ENCODE results near the gene LTO1. TPM values are rescaled to one million over a fixed set of nuclear protein-coding genes. Genes with fewer than 3 reads are reported as not detected.
A peak's percentile ranks its signal among the peaks of the same experiment; 100 is the strongest.

Gene LTO1
- polyA plus RNA-seq, 3 donors, result 18.5 to 21.5 (median 20.3) TPM

DNA sequence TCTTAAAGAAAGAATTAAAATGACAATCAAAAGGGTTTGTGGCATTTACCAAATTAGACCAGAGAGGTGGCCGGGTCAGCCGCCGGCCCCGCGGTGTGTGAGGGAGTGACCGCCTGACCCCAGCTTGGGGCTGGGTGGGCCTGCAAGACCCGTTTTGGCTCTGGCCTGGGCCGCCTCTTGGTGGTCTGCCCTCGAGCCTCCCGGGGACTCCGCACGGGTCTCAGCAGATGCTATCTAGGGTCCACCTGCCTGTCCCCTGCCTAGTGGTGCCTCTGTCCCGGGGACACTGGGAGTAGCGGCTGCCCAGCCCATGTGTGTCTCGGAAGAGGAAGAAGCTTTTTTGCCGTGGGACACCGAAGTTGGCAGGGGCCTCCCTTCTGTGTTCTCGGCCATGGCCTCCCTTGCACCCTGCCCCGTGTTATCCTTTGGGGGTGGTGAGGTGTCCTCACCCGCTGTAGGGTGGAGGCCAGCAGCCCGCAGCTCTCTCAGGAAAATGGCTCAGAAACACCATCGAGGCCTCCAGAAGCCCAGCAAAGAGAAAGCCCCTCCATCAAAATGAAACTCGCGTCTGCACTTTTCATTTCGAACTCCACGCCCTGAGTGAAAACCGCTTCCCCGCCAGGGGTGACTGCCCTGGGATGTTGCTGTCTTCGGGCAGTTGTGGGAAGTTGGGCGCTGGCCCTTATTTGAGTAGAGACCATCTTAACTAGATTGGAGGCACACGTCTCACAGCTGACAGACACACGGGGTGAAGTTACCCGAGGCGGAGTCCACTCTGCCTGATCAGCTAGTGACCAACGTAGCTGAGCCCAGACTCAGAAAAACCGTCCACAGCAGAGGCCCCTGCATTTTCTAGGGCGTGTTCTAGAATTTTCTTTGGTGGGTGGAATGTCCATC lies 26.2 kb downstream of the LTO1 start:
- DNase-seq (ENCODE audit: low read depth in 3 of 3, low spot score in 2 of 3), result no peak

DNA sequence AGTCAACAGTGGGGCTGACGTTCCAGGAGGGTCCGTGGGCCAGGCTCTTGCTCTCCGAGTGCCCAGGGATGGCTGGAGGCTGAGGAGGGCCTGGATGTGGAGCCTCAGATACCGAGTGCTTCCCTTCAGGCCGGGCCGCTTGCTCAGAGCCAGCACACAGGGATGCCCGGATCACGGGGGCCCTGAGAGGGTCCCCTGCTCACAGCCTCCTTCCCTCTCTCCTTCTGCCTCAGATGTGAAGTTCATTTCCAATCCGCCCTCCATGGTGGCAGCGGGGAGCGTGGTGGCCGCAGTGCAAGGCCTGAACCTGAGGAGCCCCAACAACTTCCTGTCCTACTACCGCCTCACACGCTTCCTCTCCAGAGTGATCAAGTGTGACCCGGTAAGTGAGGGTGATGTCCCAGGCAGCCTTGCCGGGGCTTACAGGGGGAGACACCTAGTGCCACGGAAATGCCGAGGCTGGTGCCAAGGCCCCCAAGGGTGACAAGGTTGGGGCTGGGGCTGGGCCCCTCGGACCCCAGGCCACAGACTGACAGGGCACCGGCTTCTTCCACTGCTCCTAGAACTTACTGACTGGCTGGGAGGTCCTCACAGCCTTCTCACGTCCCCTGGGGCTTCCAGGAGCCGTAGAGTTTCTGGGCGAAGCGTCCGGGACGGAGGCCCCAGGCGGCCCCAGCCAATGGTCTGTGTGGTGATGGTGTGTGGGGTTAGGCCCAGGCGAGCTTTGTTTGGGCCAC lies 27.2 kb downstream of the LTO1 start:
- no peak for DNase-seq (ENCODE audit: low read depth in 3 of 3, low spot score in 2 of 3)

GRCh38 chr11:69647390-69647748 lies 27.8 kb downstream of the LTO1 start:
- no peak for DNase-seq (ENCODE audit: low read depth in 3 of 3, low spot score in 2 of 3)

DNA sequence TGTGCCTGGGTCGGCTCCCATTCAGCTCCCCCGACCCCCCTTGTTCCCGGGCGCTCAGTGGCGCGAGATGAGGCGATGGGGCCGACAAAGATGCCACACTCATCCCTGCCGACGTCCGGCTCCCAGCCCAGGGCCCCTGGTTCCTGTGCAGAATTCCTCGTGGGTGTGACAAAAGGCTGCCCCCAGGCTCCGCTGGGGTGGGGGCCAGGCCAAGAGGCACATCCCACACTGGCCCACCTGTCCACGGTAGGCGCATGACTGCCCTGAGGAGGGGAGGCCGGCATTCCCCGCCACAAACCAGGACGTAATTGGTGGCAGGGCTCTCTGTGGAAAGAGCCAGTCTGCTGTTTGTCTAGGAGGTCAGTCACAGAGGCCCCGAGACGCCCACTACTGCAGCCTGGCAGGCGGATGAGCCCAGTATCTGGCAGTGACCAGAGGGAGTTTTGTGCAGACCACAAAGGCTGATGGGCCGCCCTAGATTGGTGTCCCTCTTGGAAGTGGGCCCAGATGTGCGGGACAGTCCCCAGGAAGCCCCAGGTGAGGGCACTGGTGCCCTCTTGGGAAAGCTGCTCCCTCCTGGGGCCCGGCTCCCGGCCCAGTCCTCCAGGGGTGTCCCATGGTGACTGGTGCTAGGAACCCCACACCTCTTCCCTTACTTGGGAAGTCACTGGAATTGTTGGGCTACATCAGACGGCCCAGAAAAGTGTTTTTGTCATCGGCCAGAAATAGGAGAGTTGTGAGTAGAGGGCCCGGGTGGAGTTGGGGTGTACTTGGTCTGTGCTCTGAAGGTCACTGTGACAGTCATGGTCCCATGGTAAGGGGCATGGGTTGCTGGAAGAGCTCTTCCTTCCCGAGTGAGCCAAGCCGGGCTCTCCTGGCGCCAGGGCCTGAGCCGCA lies 28.4 kb downstream of the LTO1 start:
- no peak for DNase-seq (ENCODE audit: low read depth in 3 of 3, low spot score in 2 of 3)

DNA sequence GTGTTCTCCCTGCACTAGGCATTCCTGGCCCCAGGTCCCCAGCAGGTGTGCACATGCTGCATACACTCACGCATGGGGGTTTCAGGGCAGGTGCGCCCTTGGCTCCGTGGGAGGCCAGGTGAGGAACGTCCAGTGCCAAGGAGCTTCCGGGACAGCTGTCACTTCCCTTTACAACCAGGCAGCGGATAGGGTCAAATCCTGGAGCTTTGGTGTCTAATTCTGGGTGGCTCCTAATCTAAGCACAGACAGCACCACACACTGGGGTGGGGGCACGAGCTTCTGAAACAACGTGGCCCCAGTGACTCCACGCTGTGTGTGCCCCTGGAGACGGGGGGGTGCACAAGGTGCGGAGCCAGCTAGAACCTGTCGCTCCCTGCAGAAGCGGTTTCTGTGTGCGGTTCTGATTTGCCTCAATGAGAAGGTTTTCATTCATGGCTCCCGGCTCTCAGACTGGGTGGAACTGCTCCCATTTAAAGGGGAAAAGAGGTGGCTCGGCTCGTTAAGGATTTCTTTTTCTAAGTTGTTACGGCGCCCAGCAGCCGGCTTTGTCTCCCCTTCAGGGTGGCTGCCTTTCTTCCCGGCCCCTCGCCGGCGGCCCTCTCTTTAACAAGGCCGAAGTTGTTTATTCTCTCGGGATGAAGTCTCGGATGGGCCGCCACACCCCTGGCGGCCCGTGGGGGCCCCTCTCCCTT lies 29.2 kb downstream of the LTO1 start:
- DNase-seq (ENCODE audit: low read depth in 3 of 3, low spot score in 2 of 3), result no peak

GRCh38 chr11:69644962-69645675 lies 30.0 kb downstream of the LTO1 start:
- no peak for DNase-seq (ENCODE audit: low read depth in 3 of 3, low spot score in 2 of 3)

DNA sequence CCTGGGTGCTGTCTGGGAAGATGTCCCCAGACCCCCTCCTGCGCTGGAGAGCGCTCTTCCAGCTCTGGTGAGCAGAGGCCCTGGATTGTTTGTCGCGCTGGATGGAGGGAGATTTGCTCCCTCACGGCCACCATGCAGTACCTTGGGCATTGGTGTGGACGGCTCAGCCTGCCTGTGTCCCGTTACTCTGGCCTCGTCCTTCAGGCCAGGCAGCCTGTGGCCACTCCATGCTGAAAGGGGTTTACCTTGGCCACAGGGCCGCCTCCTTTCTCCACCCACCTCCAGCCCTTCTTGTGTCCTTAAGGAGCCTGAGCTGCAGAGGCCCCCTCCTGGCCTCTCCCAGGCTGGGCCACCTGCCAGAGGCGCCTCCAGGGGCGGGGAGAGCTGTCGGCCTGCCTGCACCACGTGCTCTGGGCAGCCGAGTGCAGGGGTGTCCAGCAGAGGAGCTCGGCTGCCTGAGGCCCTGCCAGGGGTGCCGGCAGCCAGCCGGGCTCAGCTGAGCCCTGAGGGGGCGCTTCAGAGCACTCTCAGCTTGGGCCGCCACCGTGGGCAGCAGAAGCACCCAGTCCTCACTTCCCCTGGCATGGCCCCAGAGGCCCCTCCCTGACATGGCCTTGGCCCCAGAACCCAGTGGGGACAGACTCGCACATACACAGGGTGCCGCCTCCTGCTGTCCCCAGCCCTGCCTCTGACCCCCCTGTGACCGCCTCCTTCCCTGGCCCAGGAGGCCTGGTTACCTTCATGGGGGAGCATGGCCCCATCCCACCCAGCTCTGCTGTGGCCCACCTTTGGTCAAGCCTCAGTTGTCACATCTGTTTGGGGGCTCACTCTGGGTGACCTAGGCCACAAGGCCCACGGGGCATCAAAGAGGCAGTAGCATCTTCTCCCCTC lies 30.8 kb downstream of the LTO1 start:
- no peak for DNase-seq (ENCODE audit: low read depth in 3 of 3, low spot score in 2 of 3)

- no peak for DNase-seq (ENCODE audit: low read depth in 3 of 3, low spot score in 2 of 3)
Observed at GRCh38 chr11:69643646-69644045, 31.5 kb downstream of the LTO1 start.

DNA sequence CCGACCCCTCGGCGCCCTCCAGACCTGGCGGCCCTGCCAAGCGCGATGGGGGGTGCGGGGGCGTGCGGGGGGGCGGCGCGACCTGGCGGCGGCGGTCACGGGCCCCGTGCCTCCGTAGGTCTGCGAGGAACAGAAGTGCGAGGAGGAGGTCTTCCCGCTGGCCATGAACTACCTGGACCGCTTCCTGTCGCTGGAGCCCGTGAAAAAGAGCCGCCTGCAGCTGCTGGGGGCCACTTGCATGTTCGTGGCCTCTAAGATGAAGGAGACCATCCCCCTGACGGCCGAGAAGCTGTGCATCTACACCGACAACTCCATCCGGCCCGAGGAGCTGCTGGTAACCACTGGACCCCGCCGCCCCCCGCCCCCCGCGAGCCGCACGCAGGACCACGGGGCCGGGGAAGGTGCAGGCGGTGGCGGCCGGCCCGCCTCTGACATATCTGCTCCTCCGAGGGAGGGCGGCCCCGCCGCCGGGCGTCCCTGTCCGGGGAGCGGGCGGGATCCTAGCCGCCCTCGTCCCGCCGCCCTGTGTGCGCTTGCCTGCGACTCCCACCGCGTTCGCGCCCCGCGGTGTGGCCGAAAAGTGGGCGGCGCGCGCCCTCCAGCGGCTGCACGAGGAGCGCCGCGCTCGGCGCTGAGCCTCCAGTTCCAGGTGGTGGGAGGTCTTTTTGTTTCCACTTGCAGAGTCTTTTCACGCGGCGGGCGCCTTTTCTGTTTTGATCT lies 32.1 kb downstream of the LTO1 start:
- no peak for DNase-seq (ENCODE audit: low read depth in 3 of 3, low spot score in 2 of 3)

DNA sequence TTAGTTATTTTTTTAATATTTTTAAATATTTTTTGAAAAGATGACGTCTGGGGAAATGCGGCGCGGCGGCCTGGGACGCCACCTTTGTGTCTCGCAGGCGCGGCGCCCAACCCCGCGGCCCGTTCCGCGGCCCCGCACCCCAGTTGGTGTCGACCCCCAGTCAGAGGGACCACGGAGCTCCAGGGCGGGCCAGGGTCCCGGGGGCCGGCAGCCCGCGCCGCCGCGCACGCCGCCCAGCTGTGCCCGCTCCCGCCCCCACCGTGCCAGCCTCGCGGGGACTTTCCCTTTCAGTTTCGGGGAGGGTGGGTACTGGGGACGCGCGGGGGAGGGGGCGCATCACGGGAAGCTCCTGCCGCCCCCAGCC lies 32.6 kb downstream of the LTO1 start:
- no peak for DNase-seq (ENCODE audit: low read depth in 3 of 3, low spot score in 2 of 3)

DNA sequence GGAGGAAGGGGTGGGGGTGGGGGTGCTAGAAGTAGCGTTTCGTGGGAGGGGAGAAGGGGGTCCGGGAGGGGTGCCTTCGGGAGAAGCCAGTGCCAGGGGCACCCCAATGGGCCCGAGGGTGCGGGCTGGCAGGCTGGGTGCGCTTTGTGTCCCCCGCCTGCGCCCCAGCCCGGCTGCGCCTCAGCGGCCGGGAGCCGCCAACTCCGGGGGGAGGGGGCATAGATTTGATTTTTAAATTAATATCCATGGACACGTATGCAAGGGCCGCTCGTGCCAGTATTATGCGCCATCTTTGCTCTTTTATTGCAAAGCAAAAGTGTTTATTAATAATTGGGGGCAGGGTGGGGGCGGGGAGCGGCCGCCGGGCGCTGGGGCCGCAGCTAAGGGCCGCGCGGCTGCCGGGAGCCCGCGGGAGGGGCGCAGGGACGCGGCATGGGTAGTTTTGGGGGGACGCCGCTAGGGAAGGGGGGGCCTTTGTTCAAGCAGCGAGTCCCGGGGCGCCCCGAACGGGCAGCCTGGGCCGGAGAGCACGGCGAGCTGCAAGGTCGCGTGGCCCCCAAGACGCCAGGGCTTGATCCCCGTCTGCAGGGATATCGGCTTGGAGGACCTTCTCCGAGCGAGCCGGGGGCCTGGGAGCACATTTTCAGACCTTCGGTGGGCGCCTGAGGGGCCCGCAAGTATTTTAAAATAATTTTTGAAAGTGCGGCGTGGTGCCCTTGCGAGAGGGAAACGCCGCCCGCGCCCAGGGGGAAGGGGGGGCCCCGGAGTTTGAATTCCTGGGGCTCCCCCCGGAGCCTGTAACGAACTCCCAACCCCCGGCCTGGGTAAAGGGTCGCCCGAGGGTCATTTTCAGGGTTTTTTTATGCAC lies 33.2 kb downstream of the LTO1 start:
- DNase-seq (ENCODE audit: low read depth in 3 of 3, low spot score in 2 of 3), result no peak

- DNase-seq (ENCODE audit: low read depth in 3 of 3, low spot score in 2 of 3), result no peak
Observed at GRCh38 chr11:69640995-69641581, 34.1 kb downstream of the LTO1 start, which contains the start of gene CCND1. CCND1 (plus strand) TSS chr11:69641156; CDS start chr11:69641314, 158 bp downstream.

DNA sequence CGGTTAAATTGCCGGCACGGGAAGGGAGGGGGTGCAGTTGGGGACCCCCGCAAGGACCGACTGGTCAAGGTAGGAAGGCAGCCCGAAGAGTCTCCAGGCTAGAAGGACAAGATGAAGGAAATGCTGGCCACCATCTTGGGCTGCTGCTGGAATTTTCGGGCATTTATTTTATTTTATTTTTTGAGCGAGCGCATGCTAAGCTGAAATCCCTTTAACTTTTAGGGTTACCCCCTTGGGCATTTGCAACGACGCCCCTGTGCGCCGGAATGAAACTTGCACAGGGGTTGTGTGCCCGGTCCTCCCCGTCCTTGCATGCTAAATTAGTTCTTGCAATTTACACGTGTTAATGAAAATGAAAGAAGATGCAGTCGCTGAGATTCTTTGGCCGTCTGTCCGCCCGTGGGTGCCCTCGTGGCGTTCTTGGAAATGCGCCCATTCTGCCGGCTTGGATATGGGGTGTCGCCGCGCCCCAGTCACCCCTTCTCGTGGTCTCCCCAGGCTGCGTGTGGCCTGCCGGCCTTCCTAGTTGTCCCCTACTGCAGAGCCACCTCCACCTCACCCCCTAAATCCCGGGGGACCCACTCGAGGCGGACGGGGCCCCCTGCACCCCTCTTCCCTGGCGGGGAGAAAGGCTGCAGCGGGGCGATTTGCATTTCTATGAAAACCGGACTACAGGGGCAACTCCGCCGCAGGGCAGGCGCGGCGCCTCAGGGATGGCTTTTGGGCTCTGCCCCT lies 34.7 kb downstream of the LTO1 start:
- no peak for DNase-seq (ENCODE audit: low read depth in 3 of 3, low spot score in 2 of 3)

- DNase-seq (ENCODE audit: low read depth in 3 of 3, low spot score in 2 of 3), result no peak
Observed at GRCh38 chr11:69639831-69640230, 35.3 kb downstream of the LTO1 start.

DNA sequence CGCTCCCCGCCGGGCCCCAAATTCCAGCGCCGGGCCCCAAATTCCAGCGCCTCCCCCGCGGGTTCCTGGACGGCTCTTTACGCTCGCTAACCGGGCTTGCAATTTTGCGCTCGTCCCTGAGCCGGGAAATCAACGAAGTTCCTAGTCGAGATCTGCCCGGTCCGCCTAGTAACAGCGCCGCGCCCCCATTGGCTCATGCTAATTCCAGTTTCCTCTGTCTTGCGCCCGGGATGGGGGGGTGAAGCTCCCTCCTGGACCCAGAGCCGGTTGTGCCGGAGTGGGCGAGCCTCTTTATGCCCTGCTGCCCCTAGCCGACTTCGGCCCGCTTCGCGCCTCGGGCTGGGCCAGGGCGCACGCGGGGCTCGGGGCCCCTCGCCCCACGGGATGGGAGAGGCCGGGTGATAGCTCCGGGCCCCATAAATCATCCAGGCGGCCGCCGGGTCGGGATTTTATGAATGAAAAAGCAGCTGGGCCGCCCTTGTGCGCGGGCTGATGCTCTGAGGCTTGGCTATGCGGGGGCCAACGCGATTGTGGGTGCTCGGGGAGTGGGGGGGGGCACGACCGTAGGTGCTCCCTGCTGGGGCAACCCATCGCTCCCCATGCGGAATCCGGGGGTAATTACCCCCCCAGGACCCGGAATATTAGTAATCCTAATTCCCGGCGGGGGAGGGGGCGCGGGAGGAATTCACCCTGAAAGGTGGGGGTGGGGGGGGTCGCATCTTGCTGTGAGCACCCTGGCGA lies 36.0 kb downstream of the LTO1 start:
- DNase-seq (ENCODE audit: low read depth in 3 of 3, low spot score in 2 of 3), result peak in 2 of 3 donors; percentile 94 to 95

All from right renal cortex interstitium (tissue), 3 donors.